ENCODE data around the gene FKTN.
A peak's percentile ranks its signal among the peaks of the same experiment; 100 is the strongest.

DNA sequence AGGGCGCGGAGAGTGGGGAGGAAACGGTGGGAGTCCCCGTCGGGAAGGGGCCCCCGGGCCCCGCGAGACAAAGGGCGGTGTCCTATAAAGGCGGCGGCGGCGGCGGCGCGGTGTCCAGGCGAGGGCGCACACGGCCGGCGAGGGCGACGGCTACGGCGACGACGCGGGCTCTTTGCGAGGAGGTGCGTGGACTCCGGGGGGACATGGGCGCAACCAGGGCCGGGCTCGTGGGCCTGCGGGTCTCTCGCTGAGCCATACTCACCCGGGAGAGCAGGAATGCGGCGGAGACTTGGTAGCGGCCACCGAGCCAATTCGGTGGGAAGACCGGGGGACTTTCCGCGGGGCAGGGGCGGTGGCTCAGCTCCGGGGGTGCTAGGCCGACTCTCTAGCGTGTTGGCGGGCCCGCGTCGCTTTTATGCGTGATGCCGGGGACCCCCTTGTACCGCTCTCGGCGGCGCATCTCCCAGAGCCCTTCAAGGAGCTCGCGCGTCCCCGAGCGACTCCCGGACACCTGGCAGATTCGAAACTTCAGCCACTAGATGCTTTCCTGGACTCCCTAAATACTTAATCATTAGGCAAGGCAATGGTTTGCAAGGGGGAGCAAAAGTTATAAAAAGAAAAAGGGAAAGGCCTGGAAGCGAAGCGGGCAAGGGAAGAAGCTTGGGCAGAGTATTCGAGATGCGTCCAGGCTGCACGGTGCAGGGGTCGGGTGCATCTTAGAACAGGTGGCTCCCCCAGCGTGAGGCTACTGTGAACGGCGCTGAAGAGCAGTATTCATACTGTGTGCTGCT is 98.4 kb downstream of the FKTN start:
- no peak for TF ChIP-seq RCOR1 (IDR thresholded peaks at IDR 0.05; ENCODE audit: borderline replicate concordance in 1 of 2, low read depth in 2 of 2, low read length in 2 of 2)
- TF ChIP-seq, protein P1, sequence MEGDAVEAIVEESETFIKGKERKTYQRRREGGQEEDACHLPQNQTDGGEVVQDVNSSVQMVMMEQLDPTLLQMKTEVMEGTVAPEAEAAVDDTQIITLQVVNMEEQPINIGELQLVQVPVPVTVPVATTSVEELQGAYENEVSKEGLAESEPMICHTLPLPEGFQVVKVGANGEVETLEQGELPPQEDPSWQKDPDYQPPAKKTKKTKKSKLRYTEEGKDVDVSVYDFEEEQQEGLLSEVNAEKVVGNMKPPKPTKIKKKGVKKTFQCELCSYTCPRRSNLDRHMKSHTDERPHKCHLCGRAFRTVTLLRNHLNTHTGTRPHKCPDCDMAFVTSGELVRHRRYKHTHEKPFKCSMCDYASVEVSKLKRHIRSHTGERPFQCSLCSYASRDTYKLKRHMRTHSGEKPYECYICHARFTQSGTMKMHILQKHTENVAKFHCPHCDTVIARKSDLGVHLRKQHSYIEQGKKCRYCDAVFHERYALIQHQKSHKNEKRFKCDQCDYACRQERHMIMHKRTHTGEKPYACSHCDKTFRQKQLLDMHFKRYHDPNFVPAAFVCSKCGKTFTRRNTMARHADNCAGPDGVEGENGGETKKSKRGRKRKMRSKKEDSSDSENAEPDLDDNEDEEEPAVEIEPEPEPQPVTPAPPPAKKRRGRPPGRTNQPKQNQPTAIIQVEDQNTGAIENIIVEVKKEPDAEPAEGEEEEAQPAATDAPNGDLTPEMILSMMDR (IDR thresholded peaks at IDR 0.05 in 2 of 3, conservative IDR thresholded peaks at IDR 0.05 in 1 of 3; ENCODE audit: insufficient read depth in 2 of 3, low read depth in 1 of 3, low read length in 3 of 3), result peak in 2 of 3 experiments; percentile 55 to 71
- peak in 1 of 3 experiments; percentile 31 for TF ChIP-seq YY1 (IDR thresholded peaks at IDR 0.05; ENCODE audit: borderline replicate concordance in 1 of 3, control insufficient read depth in 1 of 3, extremely low read depth in 1 of 3, insufficient read depth in 3 of 3, insufficient read length in 1 of 3, insufficient replicate concordance in 2 of 3, low read depth in 1 of 3, low read length in 2 of 3)
- TF ChIP-seq, protein P2, sequence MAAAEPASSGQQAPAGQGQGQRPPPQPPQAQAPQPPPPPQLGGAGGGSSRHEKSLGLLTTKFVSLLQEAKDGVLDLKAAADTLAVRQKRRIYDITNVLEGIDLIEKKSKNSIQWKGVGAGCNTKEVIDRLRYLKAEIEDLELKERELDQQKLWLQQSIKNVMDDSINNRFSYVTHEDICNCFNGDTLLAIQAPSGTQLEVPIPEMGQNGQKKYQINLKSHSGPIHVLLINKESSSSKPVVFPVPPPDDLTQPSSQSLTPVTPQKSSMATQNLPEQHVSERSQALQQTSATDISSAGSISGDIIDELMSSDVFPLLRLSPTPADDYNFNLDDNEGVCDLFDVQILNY (CRISPR knock-in tag; IDR thresholded peaks at IDR 0.05), result no peak
- peak; percentile 25; the same call in 1 of the 2 replicates for TF ChIP-seq POLR2A (conservative IDR thresholded peaks at IDR 0.05)
